DMS79 (cell line): ENCODE data around the gene SH3BP4.

Experiments
- DNase-seq: peaks from one replicate; lab custom pipeline; 2025; lab: John Stamatoyannopoulos, UW

SH3BP4 gene

DNA sequence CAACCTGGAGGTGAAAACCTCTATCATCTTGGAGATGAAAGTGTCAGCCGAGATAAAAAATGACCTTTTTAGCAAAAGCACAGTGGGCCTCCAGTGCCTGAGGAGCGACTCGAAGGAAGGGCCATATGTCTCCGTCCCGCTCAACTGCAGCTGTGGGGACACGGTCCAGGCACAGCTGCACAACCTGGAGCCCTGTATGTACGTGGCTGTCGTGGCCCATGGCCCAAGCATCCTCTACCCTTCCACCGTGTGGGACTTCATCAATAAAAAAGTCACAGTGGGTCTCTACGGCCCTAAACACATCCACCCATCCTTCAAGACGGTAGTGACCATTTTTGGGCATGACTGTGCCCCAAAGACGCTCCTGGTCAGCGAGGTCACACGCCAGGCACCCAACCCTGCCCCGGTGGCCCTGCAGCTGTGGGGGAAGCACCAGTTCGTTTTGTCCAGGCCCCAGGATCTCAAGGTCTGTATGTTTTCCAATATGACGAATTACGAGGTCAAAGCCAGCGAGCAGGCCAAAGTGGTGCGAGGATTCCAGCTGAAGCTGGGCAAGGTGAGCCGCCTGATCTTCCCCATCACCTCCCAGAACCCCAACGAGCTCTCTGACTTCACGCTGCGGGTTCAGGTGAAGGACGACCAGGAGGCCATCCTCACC is 90.2 kb downstream of the SH3BP4 start:
- no peak for DNase-seq

DNA sequence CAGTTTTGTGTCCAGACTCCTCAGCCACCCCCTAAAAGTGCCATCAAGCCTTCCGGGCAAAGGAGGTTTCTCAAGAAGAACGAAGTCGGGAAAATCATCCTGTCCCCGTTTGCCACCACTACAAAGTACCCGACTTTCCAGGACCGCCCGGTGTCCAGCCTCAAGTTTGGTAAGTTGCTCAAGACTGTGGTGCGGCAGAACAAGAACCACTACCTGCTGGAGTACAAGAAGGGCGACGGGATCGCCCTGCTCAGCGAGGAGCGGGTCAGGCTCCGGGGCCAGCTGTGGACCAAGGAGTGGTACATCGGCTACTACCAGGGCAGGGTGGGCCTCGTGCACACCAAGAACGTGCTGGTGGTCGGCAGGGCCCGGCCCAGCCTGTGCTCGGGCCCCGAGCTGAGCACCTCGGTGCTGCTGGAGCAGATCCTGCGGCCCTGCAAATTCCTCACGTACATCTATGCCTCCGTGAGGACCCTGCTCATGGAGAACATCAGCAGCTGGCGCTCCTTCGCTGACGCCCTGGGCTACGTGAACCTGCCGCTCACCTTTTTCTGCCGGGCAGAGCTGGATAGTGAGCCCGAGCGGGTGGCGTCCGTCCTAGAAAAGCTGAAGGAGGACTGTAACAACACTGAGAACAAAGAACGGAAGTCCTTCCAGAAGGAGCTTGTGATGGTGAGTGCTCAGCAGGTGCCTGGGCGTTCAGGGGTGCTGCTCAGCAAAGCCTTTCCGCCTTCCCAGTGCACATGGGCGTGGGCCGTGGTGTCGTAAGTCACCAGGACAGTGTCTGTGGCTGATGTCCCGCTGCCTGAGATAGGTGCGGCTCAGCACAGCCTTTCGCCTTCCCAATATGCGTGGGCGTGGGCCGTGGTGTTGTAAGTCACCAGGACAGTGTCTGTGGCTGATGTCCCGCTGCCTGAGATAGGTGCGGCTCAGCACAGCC is 91.0 kb downstream of the SH3BP4 start:
- DNase-seq = no peak

DNA sequence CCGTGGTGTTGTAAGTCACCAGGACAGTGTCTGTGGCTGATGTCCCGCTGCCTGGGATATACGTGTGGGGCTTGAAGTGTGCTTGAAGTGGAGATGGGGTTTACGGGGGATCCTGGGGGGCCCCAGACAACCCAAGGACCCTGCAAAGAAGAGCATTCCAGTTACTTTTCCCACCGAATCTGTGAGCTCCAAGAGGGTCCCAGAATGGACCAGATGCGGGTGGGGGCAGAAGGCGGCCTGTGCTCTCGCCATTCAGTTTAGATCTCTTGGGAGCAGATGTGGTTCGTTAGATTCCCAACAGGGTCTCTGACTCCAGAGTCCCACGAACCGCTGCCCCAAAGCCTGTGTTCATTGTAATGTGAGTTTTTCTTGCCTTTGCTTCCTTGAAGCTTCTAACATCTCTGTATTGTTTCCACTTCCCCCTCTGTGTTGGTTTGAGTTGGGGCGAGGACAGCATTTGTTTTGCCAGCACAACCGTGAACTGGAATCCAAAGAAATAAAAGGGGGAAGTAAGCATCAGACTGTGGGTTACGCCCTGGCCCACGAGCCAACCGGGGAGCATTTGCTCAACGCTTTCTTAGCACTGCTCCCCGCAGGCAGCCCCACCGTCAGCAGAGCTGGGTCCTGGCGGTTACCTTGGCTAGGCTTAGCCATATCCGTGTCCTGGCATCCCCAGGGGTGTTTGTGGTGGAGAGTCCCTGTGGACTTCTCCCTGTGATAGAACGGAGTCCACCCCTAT is 92.1 kb downstream of the SH3BP4 start:
- DNase-seq = no peak

DNA sequence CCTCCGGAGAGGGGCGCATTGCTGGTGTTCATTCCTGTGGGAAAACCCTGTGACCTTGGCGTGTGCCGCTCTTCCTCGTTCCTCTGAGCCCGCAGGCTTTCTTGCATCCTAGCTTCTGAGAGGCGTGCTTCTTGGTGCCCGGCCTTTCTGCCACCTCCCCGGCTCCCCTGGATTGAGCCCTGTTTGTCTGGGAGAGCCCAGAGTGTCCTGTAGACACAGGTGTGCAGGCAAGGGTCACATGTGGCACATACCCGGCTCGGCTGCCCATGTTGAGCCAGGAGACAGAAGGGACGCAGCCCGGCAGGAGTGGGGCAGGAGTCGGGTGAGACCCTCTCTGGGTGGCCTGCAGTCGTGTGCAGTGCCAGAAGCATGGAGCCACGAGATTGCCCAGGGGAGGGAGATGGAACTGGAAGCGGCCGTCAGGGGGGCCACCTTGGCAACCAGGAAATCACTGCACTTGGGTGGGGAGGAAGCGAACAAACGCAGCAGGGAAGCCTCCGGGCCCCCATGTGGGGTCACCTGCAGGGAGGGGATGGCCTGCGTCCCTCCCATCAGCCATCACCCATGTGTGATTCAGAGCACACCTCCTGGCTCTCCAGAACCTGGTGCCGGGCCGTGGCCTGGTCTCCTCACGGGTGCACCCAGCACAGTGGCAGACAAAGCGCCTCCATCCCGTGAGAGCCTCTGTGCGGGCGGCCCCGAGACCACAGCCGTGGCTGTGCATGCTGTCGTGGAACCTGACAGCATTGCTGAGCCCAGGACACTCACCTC is 92.9 kb downstream of the SH3BP4 start:
- no peak for DNase-seq

DNA sequence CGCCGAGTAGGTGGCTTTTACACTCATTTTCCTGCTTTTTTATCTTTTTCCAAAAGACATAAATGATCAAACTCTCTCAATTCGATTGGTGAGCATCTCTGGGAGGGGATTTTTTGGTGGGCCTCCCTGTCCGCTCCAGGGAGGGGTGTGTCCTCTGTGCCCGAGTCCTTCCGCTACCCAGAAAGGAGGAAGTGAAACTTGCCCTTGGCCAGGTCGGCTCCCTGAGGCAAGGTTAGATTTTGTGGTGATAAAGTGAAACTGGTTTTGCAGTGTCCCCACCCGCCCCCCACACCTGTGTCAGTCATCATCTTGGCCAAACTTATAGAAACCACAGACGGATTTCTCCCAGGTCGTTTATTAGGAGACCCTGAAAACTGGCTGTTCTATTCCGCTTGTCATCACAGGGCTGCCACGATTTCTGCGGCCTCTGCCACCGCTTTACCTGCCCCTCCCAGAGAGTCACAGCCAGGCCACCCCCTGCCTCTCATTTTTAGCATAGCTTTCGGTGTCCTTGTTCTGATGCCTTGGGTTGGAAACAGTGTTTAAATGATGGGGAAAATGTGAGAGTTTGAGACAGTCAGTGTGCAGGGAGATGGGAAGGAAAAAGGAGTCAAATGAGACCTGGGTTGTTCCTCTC is 93.6 kb downstream of the SH3BP4 start:
- no peak for DNase-seq

DNA sequence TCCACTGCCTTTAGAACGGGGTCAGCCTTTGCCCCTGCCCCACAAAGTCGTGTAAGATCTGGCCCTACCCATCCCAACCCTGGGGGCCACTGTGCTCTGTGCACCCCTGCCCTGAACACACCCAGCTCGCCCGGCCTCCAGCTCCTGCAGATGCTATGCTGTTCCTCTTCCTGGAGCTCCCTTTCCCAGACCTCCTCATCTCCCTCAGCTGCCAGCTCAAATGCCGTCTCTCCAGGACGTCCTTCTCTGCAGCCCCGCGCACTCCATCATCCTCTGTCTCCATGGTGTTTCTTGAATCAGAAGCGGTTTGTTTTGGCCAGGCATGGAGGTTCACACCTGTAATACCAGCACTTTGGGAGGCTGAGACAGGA is 94.1 kb downstream of the SH3BP4 start:
- no peak for DNase-seq

DNA sequence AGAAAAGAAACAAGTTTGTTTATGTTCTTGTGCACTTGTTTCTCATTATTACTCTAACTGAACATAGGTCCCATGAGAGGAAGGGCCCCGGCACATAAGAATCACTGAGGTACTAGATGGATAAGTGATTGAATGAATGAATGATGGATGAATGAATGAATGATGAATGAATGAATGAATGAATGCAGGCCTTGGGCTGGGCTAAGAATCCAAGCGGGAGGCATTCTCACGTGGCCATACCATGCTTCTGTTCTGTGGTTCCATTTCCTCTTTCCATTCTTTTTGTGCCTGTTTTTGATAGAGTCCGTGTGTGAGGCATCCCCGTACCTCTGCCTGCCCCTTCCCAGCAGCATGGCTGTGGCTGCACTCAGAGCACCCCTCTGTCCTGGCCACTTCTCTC is 94.8 kb downstream of the SH3BP4 start:
- DNase-seq = no peak

DNA sequence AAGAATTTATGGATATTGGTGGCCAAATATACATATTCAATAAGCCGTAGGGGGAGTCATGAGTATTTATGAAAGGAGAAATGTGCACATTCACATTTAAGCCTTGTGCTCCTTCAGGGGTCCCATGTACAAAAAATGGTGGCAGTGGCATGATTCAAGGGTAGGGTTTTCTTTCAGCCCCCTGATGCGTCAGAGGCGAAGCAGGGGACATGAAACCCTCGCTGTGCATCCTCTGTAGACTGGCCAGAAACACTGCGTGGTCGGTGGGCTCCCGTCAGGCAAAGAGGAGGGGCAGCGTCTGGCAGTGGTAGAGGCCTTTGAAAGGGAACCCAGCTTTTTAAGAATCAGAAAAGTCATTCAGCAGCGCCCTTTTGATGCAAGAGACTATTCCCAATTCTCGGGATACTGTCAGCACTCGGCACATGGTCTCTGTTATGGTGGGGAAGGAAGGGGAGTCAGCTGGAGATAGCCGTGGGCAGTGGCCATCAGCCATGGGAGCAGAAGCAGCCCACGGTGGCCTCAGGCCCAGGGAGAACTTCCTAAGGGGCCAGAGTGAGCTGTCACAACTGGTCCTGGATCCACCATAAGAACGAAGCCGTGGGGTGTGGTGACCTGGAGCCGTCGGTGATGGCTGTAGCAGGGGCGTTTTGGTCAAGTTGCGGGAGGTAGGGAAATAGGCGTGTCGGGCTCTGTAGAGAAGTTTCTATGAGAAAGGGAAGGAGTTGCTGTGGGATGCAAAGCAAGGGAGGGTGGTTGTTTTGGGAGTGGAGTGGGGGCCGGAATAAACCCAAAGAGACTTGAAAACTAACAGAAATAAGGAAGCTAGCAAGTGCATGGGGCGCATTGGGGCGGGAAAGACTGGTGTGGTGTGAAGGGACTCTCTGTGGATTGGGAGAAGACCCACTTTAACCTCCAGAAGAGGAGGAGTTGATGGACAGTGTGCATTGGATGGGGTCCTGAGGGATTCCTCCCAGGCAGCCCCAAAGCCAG is 95.6 kb downstream of the SH3BP4 start:
- DNase-seq = no peak

DNA sequence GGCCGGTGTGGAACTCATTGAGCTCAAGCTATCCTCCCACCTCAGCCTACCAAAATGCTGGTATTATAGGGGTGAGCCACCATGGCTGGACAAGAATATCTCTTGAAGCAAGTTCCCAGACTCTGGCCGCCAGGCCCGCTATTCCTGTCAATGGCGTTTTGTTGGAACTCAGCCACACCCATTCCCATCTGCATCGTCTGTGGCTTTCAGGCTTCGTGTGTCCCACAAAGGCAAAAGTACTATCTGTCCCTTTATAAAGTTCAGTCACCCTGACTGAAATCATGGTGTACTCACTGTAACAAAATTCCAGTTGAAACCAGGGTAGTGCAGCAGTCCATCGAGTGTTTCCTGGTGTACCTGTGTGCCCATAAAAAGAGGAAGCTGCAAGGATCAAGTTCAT is 96.7 kb downstream of the SH3BP4 start:
- DNase-seq = no peak

DNA sequence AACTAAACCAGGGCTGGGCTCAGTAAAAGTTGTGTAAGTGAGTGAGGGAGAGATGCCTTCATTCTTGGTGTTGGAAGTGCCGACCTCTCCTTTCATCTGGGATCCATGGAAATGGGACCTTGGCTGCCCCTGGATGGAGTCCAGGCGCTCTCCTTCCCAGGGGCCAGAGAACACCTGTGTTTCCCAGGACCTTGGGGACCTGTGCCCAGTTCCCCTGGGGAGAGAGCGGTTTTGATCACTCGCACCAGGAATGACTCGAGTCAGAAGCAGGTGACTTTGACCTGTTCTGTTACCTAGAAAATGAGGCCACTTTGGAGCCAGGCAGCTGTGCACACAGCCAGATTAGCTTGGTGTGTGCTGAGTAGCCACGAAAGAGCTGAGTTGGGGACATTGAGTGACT is 97.3 kb downstream of the SH3BP4 start:
- DNase-seq = no peak

DNA sequence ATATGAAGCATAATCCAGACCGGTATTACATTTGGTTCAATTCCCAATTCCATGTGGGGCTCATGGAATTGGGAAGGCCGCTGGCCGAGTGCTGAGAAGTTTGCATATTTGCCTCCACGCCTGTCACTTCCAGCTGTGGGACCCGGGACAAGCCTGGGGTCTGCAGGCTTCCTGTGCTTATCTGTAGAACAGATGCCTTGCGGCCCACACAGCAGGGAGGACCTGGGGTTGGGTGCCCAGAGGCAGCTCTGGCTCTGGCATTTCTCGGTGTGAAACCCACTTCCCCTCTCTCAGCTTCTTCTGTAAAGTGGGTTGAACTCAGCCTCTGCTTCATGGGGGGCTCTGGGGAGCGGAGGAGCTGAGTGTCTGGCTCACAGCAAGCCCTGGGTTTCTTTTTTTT is 97.9 kb downstream of the SH3BP4 start:
- no peak for DNase-seq

DNA sequence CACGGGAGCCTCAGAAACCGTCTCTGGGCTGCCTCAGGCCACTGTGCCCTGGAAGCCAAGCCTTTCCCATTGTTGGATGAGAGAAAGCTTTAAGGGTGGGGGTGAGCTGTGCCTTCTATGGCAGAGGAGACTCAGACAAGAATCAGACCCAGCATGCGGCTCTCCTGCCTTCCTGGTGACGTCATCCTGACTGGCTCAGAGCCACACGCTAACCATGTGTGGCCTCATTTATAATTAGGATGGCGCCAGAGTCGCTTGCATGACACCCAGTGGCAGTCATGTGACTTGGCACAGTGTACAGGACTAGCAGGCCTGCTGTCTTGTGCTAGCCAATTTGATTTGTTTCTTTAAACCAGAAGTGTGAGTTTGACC is 99.1 kb downstream of the SH3BP4 start:
- DNase-seq = peak; percentile 77

DNA sequence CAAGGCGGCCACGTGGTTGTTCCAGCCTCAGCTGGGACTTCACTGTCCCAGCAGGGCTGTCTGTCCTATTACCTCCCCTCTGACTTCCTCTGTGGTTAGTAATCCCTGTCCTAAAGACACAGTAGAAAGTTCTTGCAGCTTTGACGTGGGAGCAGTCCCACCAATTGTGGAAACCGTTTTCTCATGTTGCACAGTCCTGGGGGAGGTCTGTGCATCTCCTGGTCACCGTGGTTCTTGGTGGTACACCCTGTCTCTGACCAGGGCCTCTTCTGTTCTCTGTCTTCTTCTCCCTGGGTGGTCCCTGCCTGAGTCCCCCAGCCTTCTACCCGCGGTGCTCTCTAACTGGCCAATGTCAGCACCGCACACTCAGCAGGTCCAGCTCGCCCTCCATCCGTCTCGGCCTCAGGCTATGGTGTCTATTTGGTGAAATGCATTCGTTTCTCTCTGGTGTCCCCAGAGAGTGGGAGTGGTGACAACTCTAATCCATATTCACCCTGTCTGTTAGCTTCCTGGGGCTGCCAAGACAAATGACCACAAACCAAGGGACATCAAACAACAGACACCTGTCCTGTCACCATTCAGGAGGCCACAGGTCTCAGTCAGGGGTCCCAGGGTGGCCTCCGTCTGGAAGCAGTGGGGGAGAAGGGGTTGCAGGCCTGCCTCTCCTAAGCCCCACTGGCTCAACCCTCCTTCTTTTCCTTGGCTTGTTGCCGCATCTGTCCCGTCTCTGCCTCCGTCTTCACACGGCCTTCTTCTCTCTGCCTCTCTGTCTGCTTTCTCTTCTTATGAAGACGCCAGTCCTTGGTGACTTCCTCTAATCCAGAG is 99.8 kb downstream of the SH3BP4 start:
- no peak for DNase-seq

DNA sequence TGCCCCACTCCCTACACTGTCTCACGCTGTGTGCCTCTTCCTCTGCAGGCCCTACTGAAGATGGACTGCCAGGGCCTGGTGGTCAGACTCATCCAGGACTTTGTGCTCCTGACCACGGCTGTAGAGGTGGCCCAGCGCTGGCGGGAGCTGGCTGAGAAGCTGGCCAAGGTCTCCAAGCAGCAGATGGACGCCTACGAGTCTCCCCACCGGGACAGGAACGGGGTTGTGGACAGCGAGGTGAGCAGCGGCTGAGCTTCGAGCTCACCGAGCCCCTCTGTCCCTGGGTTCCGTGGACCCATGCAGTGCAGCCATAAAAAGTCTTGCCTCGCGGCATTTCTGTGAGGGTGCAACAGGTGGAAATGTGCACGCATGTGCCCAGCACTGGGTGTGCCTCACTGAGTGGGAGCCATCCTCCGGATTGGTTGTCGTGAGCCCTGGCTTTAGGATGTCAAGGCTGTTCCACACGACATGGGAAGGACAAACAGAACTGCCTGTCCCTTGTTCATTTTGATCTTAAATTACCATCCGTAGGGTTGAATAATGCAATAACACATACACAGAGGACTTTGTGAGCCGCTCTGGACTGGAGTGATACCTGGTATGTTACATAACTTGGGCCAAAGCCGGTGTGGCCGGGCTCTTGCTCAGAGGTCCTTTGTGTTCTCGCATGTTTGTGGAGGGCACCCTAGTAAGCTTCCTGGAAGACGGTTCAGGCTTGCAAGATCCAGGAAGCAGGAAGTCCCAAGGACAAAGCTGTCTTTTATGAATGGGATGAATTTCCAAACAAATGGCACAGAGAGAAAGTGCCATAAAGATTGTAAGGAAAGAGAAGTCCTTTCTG is 100.9 kb downstream of the SH3BP4 start:
- DNase-seq = no peak

DNA sequence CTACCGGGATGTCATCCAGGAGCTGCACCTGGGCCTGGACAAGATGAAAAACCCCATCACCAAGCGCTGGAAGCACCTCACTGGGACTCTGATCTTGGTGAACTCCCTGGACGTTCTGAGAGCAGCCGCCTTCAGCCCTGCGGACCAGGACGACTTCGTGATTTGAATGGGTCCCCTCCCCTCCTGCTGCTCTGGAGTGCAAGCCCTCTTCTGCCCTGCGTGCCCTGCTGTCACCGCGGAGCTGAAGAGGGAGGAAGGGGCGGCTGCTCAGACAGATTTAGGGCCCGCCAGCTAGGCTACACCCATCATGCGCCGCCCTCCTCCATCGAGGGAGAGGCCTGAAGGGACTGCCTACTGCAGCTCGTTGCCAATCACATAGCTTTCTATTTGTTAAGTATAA is 101.8 kb downstream of the SH3BP4 start:
- no peak for DNase-seq

DNA sequence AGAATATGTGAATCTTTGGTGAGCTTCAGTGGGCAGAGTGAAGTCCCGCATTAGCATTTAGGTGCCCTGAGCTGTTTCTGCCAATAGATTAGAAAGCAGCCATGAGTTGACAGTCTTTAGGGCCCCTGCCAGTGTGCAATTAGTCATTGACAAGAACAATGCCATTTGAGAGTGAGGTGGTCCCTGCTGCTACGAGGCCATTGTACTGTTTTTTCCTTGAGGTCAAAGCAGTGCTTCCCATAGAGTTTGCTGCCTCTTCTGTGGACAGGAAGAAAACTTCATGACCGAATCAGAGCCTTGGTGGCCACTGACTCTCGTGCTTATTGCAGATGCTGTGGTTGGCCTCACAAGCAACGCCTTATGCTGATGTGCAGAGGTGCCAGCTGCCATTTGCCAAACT is 102.7 kb downstream of the SH3BP4 start:
- DNase-seq = no peak

DNA sequence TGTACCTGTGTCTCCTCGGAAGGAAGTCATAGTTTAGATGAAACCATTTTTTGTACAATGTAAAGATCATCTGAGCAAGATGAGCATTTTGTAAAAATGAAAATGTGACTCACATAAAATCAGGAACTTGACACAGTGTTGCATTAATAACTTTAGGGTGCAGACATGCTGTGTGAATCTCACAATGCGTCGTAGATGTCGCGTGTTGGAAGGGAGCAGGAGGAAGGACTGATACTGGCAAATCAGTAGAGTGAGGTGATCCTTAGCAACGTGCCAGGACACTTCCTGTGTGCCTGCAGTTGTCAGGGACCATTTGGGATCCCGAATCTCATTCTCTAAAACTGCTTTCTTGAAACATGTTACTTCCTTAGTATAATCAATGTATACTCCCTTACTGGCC is 103.1 kb downstream of the SH3BP4 start:
- no peak for DNase-seq

DNA sequence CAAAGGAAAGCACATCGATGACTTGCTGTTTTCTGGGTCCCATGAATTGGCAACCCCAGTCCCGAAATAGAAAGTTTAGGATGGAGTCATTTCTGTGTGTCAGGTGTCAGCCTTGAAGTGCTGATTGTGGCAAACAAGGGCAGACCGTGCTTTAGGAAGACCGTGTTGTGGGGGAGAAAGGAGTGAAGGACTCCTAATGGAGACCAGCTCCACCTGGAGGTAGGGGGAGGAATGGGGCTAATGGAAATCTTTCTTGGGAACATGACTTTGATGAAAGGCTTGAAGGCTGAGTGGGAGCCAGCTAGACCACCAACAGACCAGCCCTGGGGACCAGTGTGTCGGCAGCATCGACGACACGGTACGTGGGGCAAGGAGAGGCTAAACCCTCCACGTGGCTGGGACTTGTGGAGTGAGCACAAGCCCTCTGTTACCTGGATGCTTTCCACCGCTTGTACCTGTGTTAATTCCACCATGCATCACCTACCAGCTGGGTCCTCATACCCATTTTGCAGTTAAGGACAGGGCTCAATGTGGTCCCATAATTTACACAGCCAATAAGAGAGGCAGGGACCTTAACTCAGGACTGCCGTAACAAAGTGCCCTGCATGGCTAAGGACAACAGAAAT is 104.2 kb downstream of the SH3BP4 start:
- no peak for DNase-seq
